Measurements from ENCODE around the gene DTD1.

Gene DTD1

DNA sequence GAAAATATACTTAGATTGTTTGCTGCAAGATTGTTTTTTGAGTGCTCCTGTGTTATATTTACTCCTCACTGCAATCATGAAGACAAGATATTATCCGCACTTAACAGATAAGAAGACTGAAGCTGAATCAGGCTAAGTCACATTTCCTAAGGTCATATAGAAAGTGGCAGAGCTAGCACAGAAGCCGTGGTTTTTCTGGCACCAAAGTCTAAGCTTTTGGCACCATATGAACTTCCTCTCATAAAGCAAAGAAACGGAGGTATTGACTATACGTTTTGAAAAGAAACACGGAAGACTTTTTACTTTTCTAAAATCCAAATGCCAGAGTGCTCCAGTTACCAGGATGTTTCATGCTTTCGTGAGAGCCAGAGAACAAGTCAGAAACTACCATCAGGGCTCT, 9.3 kb upstream of the DTD1 start:
- Histone ChIP-seq H3K36me3 (ENCODE audit: control insufficient read depth, insufficient read depth, low read length) (no peaks in the 10 kb centered on the region), H3K4me3 (ENCODE audit: low read length) (no peak overlapping the region), H3K9ac (ENCODE audit: low read length) (no peak overlapping the region), H3K27me3 (ENCODE audit: control insufficient read depth, insufficient read depth, low read length) (no peaks in the 10 kb centered on the region), H3K27ac (ENCODE audit: low read depth, low read length) (no peak overlapping the region), H3K4me1 (ENCODE audit: control insufficient read depth, insufficient read depth, low read length) (no peaks in the 10 kb centered on the region)

DNA sequence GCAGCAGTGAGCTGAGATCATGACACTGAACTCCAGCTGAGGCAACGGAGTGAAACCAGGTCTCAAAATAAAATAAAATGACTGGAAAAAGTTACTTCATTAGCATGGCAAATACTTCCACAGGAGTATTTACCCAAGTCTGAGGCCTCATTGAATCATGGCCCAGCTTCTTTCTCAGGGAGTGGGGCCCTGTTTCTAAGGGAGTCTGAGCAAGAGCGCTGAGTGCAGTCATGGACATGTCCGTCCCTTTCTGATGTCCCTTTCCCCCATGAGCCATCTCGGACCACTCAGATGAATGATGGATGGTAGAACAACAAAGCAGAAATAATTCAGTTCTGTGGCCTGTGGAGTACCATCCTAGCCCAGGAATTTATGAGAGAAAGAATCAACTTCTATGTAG, 7.8 kb upstream of the DTD1 start:
- Histone ChIP-seq H3K27me3 (ENCODE audit: control insufficient read depth, insufficient read depth, low read length) (no peaks in the 10 kb centered on the region), H3K4me1 (ENCODE audit: control insufficient read depth, insufficient read depth, low read length) (no peaks in the 10 kb centered on the region), H3K36me3 (ENCODE audit: control insufficient read depth, insufficient read depth, low read length) (no peaks in the 10 kb centered on the region), H3K9ac (ENCODE audit: low read length) (no peak overlapping the region), H3K27ac (ENCODE audit: low read depth, low read length) (no peak overlapping the region), H3K4me3 (ENCODE audit: low read length) (no peak overlapping the region)

DNA sequence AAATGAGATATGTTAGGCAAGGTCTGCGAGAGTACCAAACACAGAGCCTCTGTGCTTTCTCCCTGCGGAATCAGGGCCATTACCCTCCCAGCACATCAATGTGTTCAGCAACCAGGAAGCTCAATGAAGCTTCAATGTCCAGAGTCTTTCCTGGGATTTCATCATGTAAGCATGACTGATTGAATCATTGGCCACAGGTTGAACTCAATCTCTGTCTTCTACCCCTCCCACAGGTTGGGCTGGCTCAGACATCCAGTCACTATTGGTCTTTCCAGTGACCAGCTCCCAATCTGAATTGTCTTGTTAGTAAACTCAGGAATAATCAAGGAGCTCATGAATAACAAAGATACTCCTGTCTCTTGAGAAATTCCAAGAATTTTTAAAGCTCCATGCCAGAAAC, 2.7 kb upstream of the DTD1 start:
- H3K36me3 ChIP-seq (ENCODE audit: control insufficient read depth, insufficient read depth, low read length), result no peaks in the 10 kb centered on the region
- H3K9ac ChIP-seq (ENCODE audit: low read length), result no peak overlapping the region
- no peak overlapping the region for H3K27ac ChIP-seq (ENCODE audit: low read depth, low read length)
- H3K4me1 ChIP-seq (ENCODE audit: control insufficient read depth, insufficient read depth, low read length), result no peaks in the 10 kb centered on the region
- no peaks in the 10 kb centered on the region for H3K27me3 ChIP-seq (ENCODE audit: control insufficient read depth, insufficient read depth, low read length)
- no peak overlapping the region for H3K4me3 ChIP-seq (ENCODE audit: low read length)

DNA sequence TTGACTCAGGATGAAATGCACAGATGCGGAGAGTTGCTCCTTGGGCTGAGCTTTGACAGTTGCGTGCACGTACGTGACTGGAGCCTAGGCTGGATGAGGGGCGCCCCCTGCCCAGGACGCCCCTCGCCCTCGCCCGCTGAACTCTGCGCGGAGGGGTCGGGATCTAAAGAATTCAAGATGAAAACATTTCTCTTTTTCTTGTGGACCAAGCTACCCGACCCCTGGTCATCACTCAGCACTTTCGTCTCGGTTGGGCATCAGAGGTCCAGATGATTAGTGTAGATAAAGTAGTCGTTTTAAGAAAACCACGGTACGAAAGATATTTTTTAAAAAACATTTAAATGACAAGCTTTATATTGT, 700 bp downstream of the DTD1 start:
- peak overlapping the region; percentile 40 for H3K9ac ChIP-seq (ENCODE audit: low read length)
- peak overlapping the region; percentile 58 for H3K27ac ChIP-seq (ENCODE audit: low read depth, low read length)
- no peaks in the 10 kb centered on the region for H3K4me1 ChIP-seq (ENCODE audit: control insufficient read depth, insufficient read depth, low read length)
- no peaks in the 10 kb centered on the region for H3K36me3 ChIP-seq (ENCODE audit: control insufficient read depth, insufficient read depth, low read length)
- peak overlapping the region; percentile 91 for H3K4me3 ChIP-seq (ENCODE audit: low read length)
- no peaks in the 10 kb centered on the region for H3K27me3 ChIP-seq (ENCODE audit: control insufficient read depth, insufficient read depth, low read length)

DNA sequence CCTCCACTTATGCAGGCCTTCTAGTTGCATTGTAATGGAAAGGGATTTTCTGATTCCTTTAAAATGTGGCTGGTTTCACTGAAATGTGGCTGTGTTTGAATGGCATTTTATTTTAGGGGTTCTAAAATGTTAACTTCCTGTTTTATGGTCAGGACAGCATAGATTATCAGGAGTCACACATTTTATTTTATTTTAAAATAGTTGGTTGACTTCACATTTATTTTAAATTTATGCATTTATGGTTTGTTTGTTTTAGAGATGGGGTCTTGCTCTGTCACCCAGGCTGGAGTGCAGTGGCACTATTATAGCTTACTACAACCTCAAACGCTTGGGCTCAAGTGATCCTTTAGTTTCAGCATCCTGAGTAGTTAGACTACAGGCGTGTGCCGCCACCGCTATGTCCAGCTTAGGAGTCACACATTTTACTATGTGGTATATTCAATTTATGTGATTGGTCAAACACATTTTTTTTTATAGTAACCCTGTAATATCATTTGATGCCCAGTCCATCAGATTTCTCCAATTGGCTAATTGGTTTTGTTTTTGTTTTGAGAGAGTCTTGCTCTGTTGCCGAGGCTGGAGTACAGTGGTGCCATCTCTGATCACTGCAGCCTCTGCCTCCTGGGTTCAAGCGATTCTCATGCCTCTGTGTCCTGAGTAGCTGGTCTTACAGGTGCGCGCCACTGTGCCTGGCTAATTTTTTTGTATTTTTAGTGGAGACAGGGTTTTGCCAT, 2.3 kb downstream of the DTD1 start:
- Histone ChIP-seq H3K4me3 (ENCODE audit: low read length) (no peak overlapping the region), H3K9ac (ENCODE audit: low read length) (no peak overlapping the region), H3K4me1 (ENCODE audit: control insufficient read depth, insufficient read depth, low read length) (no peaks in the 10 kb centered on the region), H3K36me3 (ENCODE audit: control insufficient read depth, insufficient read depth, low read length) (peaks cover 2% of the 10 kb centered on the region), H3K27ac (ENCODE audit: low read depth, low read length) (no peak overlapping the region), H3K27me3 (ENCODE audit: control insufficient read depth, insufficient read depth, low read length) (no peaks in the 10 kb centered on the region)

DNA sequence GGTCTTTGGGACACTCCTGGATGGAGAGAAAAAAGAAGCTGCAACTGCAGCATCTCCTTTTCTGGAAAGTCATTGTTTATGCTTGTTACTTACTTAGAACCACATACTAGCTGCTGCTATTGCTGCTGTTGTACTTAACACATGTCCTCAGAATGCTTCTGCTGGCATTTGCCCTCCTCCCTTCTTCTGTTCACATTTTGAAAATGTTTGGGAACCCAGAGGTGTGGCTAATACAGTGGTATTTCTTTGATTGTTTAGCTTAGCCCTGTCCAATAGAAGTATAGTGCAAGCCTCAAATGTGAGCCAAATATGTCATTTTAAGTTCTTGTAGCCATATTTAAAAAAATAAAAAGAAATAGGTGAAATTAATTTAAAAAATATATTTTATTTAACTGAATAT, 8.4 kb downstream of the DTD1 start:
- H3K36me3 ChIP-seq (ENCODE audit: control insufficient read depth, insufficient read depth, low read length), result peaks cover 2% of the 10 kb centered on the region

DNA sequence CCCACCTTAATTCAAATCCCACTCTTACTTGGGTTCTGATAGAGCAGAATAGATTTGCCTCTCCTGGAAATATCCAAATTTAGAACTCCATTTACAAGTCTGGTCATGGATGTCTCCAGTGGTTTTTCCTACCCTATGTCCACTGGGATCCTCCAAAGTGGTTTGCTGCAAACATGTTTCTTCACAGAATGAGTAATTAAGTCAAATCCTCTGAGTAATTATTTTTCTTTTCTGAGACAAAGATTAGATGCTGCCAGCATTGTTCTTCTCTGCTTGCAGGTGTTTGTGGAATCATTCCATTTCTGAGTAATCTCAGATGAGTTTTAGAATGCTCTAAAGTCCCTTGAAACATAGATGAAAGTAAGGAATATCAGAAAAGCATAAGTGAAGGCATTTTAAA, 21.9 kb downstream of the DTD1 start:
- no peaks in the 10 kb centered on the region for H3K4me1 ChIP-seq (ENCODE audit: control insufficient read depth, insufficient read depth, low read length)
- H3K4me3 ChIP-seq (ENCODE audit: low read length), result no peak overlapping the region
- H3K9ac ChIP-seq (ENCODE audit: low read length), result no peak overlapping the region

More for the DNA sequence above, 8.4 kb downstream of the DTD1 start:
- Histone ChIP-seq H3K4me3 (ENCODE audit: low read length) (no peak overlapping the region), H3K27ac (ENCODE audit: low read depth, low read length) (no peak overlapping the region), H3K27me3 (ENCODE audit: control insufficient read depth, insufficient read depth, low read length) (no peaks in the 10 kb centered on the region), H3K4me1 (ENCODE audit: control insufficient read depth, insufficient read depth, low read length) (no peaks in the 10 kb centered on the region), H3K9ac (ENCODE audit: low read length) (no peak overlapping the region)

DNA sequence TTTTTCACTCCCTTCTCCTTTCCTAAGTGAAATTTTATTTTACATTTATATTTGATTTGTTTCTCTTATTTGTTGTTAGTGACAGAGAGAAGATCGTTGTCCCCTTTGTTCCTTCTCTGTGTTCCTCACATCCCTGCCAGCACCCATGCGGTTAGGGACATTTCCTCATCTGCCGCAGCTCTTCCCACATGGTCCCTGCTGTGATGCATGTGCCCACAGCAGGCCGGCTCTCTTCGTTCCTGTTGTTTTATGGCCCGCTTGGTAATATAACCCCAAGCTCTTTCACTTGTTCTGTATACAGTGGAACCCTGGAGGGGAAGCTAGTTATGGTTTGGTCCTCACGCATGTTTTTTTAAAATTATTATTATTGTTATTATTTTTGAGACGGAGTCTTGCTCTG, 23.6 kb downstream of the DTD1 start:
- H3K4me1 ChIP-seq (ENCODE audit: control insufficient read depth, insufficient read depth, low read length), result no peaks in the 10 kb centered on the region
- no peaks in the 10 kb centered on the region for H3K27me3 ChIP-seq (ENCODE audit: control insufficient read depth, insufficient read depth, low read length)
- no peak overlapping the region for H3K27ac ChIP-seq (ENCODE audit: low read depth, low read length)
- H3K36me3 ChIP-seq (ENCODE audit: control insufficient read depth, insufficient read depth, low read length), result no peaks in the 10 kb centered on the region
- no peak overlapping the region for H3K9ac ChIP-seq (ENCODE audit: low read length)
- no peak overlapping the region for H3K4me3 ChIP-seq (ENCODE audit: low read length)

More for the DNA sequence above, 21.9 kb downstream of the DTD1 start:
- no peaks in the 10 kb centered on the region for H3K27me3 ChIP-seq (ENCODE audit: control insufficient read depth, insufficient read depth, low read length)
- no peak overlapping the region for H3K27ac ChIP-seq (ENCODE audit: low read depth, low read length)
- H3K36me3 ChIP-seq (ENCODE audit: control insufficient read depth, insufficient read depth, low read length), result no peaks in the 10 kb centered on the region

DNA sequence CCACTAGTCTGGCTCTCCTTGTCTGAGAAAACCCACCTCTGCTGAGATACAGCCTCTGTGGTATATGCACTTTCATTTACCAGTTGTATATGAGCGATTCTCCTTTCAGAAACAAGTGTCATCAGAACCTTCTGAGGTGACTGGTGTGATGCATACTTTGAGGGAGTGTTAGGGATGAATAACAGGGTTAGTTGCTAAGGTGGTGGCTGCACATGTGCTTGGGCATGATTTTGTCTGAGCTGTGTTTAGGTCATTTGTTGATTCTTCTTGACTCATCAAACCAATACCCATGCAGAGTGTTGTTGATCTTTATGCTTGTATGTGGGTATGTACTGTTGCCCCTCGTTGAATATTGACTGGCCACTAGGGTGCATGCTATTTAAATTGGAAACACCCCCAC, 25.7 kb downstream of the DTD1 start:
- no peak overlapping the region for H3K9ac ChIP-seq (ENCODE audit: low read length)
- no peaks in the 10 kb centered on the region for H3K36me3 ChIP-seq (ENCODE audit: control insufficient read depth, insufficient read depth, low read length)
- no peaks in the 10 kb centered on the region for H3K4me1 ChIP-seq (ENCODE audit: control insufficient read depth, insufficient read depth, low read length)

DNA sequence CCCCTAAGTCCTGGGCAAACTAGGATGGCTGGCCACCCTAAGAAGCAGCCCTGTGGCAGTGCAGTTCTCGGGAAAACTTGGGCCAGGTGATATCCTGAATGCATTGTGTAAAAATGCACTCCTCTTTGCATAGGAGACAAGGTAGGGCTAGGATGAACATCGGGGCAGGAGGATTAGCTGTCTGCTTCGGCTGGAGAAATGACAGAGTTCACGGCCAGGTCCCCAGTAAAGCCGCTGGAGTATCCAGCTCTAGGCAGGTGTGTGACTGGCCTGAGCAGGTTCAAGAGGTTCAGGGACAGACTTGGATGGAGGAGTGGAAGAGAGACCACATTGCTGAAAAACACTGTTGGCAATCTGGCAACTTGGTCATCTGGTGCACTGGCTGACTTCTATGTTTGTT, 26.4 kb downstream of the DTD1 start:
- Histone ChIP-seq H3K9ac (ENCODE audit: low read length) (no peak overlapping the region), H3K27me3 (ENCODE audit: control insufficient read depth, insufficient read depth, low read length) (no peaks in the 10 kb centered on the region), H3K4me1 (ENCODE audit: control insufficient read depth, insufficient read depth, low read length) (no peaks in the 10 kb centered on the region), H3K27ac (ENCODE audit: low read depth, low read length) (no peak overlapping the region), H3K4me3 (ENCODE audit: low read length) (no peak overlapping the region), H3K36me3 (ENCODE audit: control insufficient read depth, insufficient read depth, low read length) (no peaks in the 10 kb centered on the region)

More for the DNA sequence above, 25.7 kb downstream of the DTD1 start:
- H3K27me3 ChIP-seq (ENCODE audit: control insufficient read depth, insufficient read depth, low read length), result no peaks in the 10 kb centered on the region
- no peak overlapping the region for H3K27ac ChIP-seq (ENCODE audit: low read depth, low read length)
- H3K4me3 ChIP-seq (ENCODE audit: low read length), result no peak overlapping the region

DNA sequence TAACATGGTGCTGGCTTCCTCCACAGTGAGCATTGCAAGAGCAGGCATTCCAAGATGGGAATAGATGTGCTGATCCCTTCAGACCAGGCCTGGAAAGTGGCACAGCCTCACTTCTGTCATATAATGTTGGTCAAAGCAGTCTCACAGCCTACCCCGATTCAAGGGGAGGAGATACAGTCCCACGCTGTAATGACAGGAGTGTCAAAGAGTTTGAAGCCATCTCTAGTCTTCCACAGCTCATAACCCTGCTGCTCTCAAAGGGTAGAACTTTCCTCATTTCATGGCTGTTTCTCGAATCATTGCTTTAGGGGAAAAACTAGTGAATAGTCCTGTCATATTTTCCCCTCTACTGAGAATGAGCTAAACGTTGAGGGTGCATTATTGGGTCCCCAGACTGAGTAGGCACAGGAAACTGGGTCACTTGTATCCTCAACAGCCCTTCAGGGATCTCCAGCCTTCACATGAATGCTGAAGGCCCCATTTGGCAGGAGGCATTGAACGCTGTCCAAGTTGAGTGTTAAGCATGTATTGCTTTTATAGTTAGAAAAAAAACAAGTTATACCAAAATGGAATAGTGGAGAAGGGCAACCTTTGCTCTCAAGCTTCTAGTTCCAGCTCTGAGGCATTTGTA, 27.3 kb downstream of the DTD1 start:
- H3K4me3 ChIP-seq (ENCODE audit: low read length), result no peak overlapping the region
- no peaks in the 10 kb centered on the region for H3K36me3 ChIP-seq (ENCODE audit: control insufficient read depth, insufficient read depth, low read length)
- no peaks in the 10 kb centered on the region for H3K4me1 ChIP-seq (ENCODE audit: control insufficient read depth, insufficient read depth, low read length)
- H3K9ac ChIP-seq (ENCODE audit: low read length), result no peak overlapping the region
- H3K27ac ChIP-seq (ENCODE audit: low read depth, low read length), result no peak overlapping the region
- H3K27me3 ChIP-seq (ENCODE audit: control insufficient read depth, insufficient read depth, low read length), result no peaks in the 10 kb centered on the region

DNA sequence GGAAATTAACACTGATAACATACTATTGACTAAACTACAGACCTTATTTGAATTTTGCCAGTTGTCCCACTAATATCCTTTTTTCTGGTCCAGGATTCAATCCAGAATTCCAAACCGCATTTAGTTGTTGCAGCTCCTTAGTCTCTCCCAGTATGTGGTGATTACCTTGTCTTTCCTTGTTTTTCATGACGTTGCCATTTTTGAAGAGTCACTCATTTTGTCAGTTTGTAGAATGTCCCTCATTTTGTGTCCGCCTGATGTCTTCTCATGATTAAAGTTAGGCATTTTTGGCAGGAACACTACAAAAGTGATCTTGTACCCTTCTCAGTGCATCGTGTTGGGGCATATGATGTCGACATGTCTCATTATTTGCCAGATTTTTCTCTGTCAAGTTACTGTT, 33.1 kb downstream of the DTD1 start:
- Histone ChIP-seq H3K36me3 (ENCODE audit: control insufficient read depth, insufficient read depth, low read length) (no peaks in the 10 kb centered on the region), H3K27me3 (ENCODE audit: control insufficient read depth, insufficient read depth, low read length) (no peaks in the 10 kb centered on the region), H3K9ac (ENCODE audit: low read length) (no peak overlapping the region), H3K4me1 (ENCODE audit: control insufficient read depth, insufficient read depth, low read length) (no peaks in the 10 kb centered on the region), H3K4me3 (ENCODE audit: low read length) (no peak overlapping the region), H3K27ac (ENCODE audit: low read depth, low read length) (no peak overlapping the region)
